Vagina (tissue), 2 donors: Measurements from ENCODE around the gene COL23A1. TPM values are rescaled to one million over a fixed set of nuclear protein-coding genes. Genes with fewer than 3 reads are reported as not detected.

Experiments
- DNase-seq, 2 donors: peaks; one replicate each; pipeline ENCODE4 v3.0.0-alpha.2; 2017; ENCODE audit errors: extremely low spot score in 2 of 2
- H3K27ac ChIP-seq: fragments of 200-600 bp; sonication (generic); one replicate; pipeline ENCODE4 v1.5.1; 2019
- H3K27me3 ChIP-seq: fragments of 200-600 bp; sonication (generic); one replicate; pipeline ENCODE4 v1.5.1; 2019
- H3K36me3 ChIP-seq, 2 donors: fragments of 200-600 bp; sonication (generic); one replicate each; pipeline ENCODE4 v1.5.1; 2017 to 2019
- H3K4me1 ChIP-seq: fragments of 200-600 bp; sonication (generic); one replicate; pipeline ENCODE4 v1.5.1; 2019
- H3K4me3 ChIP-seq, 2 donors: fragments of 200-600 bp; sonication (generic); 1 replicate in 1 of 2; 2 replicates in 1 of 2; pipeline ENCODE4 v1.5.1; 2016 to 2019
- H3K9me3 ChIP-seq: fragments of 200-600 bp; sonication (generic); one replicate; pipeline ENCODE4 v1.5.1; 2019
- CTCF ChIP-seq, 3 experiments: fragments of 450-650 bp in 2 of 3; fragments of 200-600 bp in 1 of 3; sonication (generic) in 1 of 3; IDR thresholded peaks; one replicate each; pipeline ENCODE4 v1.5.1; 2017 to 2019; ENCODE audit warnings: antibody characterized with exemption in 3 of 3, mild to moderate bottlenecking in 2 of 3, moderate library complexity in 2 of 3
- POLR2A ChIP-seq, 2 donors: fragments of 450-650 bp; IDR thresholded peaks; one replicate each; pipeline ENCODE4 v1.6.1; 2017; ENCODE audit warnings: antibody characterized with exemption in 2 of 2, mild to moderate bottlenecking in 2 of 2, moderate library complexity in 2 of 2
- POLR2AphosphoS5 ChIP-seq, 2 donors: sonication (generic); formaldehyde crosslinking; IDR thresholded peaks; one replicate each; pipeline ENCODE4 v1.9.0; 2017; ENCODE audit warnings: antibody characterized with exemption in 2 of 2, mild to moderate bottlenecking in 2 of 2, low read depth in 1 of 2; ENCODE audit not compliant: insufficient read depth in 1 of 2
- intact Hi-C: fragments of 100-400 bp; cut with DNase I; formaldehyde crosslinking; loops from one replicate; pipeline ENCODE4 v1.15.1; 2023
- total RNA-seq: library from RNA; depleted of rRNA; stranded (reverse); fragments of >200 nt; gene quantifications from one replicate; pipeline ENCODE4 v1.2.3, GENCODE V29; 2016

COL23A1 gene
- total RNA-seq, 1 donor from 2014 or later = 3.7 TPM

- peaks cover 8% of the 10 kb centered on the region for H3K4me1 ChIP-seq
- TF ChIP-seq CTCF (IDR thresholded peaks at IDR 0.05) = no peak
- H3K36me3 ChIP-seq = peaks cover 0 to 58% of the 10 kb centered on the region in 2 donors
- no peak overlapping the region for H3K27ac ChIP-seq
- H3K4me3 ChIP-seq = no peak overlapping the region
- DNase-seq = no peak
- no peaks in the 10 kb centered on the region for H3K9me3 ChIP-seq
- no peaks in the 10 kb centered on the region for H3K27me3 ChIP-seq
- intact Hi-C loops = no loop called here
These were observed 373.4 kb downstream of the COL23A1 start for GRCh38 chr5:178216779-178217178.

GRCh38 chr5:178216088-178216534, 374.1 kb downstream of the COL23A1 start:
- H3K36me3 ChIP-seq = peaks cover 0 to 64% of the 10 kb centered on the region in 2 donors

GRCh38 chr5:178215280-178216002, 374.8 kb downstream of the COL23A1 start:
- H3K4me1 ChIP-seq = peaks cover 8% of the 10 kb centered on the region

More at GRCh38 chr5:178216088-178216534, 374.1 kb downstream of the COL23A1 start:
- no peaks in the 10 kb centered on the region for H3K9me3 ChIP-seq
- intact Hi-C loops = no loop called here
- DNase-seq = no peak
- no peaks in the 10 kb centered on the region for H3K27me3 ChIP-seq
- H3K27ac ChIP-seq = no peak overlapping the region
- peaks cover 8% of the 10 kb centered on the region for H3K4me1 ChIP-seq
- H3K4me3 ChIP-seq = no peak overlapping the region
- no peak for TF ChIP-seq POLR2AphosphoS5 (IDR thresholded peaks at IDR 0.05; ENCODE audit: insufficient read depth in 1 of 2, low read depth in 1 of 2)
- TF ChIP-seq CTCF (IDR thresholded peaks at IDR 0.05) = no peak
- TF ChIP-seq POLR2A (IDR thresholded peaks at IDR 0.05) = no peak

GRCh38 chr5:178214160-178214803, 375.9 kb downstream of the COL23A1 start:
- H3K4me1 ChIP-seq = peaks cover 14% of the 10 kb centered on the region
- H3K9me3 ChIP-seq = no peaks in the 10 kb centered on the region
- H3K27me3 ChIP-seq = no peaks in the 10 kb centered on the region
- intact Hi-C loops = no loop called here
- no peak for DNase-seq
- no peak overlapping the region for H3K4me3 ChIP-seq
- H3K36me3 ChIP-seq = peaks cover 3 to 77% of the 10 kb centered on the region in 2 donors
- H3K27ac ChIP-seq = no peak overlapping the region
- TF ChIP-seq POLR2AphosphoS5 (IDR thresholded peaks at IDR 0.05; ENCODE audit: insufficient read depth in 1 of 2, low read depth in 1 of 2) = no peak
- no peak for TF ChIP-seq CTCF (IDR thresholded peaks at IDR 0.05)
- TF ChIP-seq POLR2A (IDR thresholded peaks at IDR 0.05) = no peak

More at GRCh38 chr5:178215280-178216002, 374.8 kb downstream of the COL23A1 start:
- peaks cover 0 to 71% of the 10 kb centered on the region in 2 donors for H3K36me3 ChIP-seq
- no peak for DNase-seq
- no peak overlapping the region for H3K4me3 ChIP-seq
- H3K27ac ChIP-seq = no peak overlapping the region
- intact Hi-C loops = no loop called here
- H3K9me3 ChIP-seq = no peaks in the 10 kb centered on the region
- H3K27me3 ChIP-seq = no peaks in the 10 kb centered on the region
- TF ChIP-seq CTCF (IDR thresholded peaks at IDR 0.05) = no peak

- Histone ChIP-seq H3K27me3 (no peaks in the 10 kb centered on the region), H3K9me3 (no peaks in the 10 kb centered on the region), H3K4me1 (peaks cover 14% of the 10 kb centered on the region), H3K27ac (no peak overlapping the region), H3K4me3 (no peak overlapping the region), H3K36me3 (peaks cover 4 to 81% of the 10 kb centered on the region in 2 donors)
- TF ChIP-seq CTCF (IDR thresholded peaks at IDR 0.05) (no peak), POLR2A (IDR thresholded peaks at IDR 0.05) (no peak), POLR2AphosphoS5 (IDR thresholded peaks at IDR 0.05; ENCODE audit: insufficient read depth in 1 of 2, low read depth in 1 of 2) (no peak)
- intact Hi-C loops = no loop called here
- no peak for DNase-seq
These were observed 376.4 kb downstream of the COL23A1 start for GRCh38 chr5:178213748-178214151.
